GM19240 (cell line): ENCODE data around the gene ZNG1F.
"Not testable (repeated sequence)": the region's sequence is repeated elsewhere in the genome, so short reads cannot be mapped to it uniquely, and the experiment has no call there.

Experiments
- DNase-seq: peaks from one replicate; pipeline ENCODE4 v3.0.0; 2011; ENCODE audit warnings: low spot score; ENCODE audit not compliant: insufficient read length

The ZNG1F gene

GRCh38 chr9:41087157-41087780 lies 101.8 kb downstream of the ZNG1F start:
- not testable (repeated sequence) for DNase-seq

- not testable (repeated sequence) for DNase-seq
These were observed 102.4 kb downstream of the ZNG1F start for GRCh38 chr9:41086685-41087084.

DNA sequence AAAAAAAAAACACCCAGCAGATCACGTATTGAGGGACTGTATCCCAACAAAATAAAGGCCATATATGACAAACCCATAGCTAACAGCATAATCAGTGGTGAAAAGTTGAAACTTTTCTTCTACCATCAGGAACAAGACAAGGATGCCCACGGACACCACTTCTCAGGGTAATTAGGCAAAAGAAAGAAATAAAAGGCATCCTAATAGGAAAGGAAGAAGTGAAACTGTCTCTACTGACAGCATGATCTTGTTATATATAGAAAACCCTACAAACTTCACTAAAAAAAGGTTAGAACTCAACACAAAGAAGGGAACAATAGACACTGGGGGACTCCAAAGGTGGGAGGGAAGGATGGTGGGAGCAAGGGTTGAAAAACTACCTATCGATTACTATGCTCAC lies 102.9 kb downstream of the ZNG1F start:
- DNase-seq: not testable (repeated sequence)

- not testable (repeated sequence) for DNase-seq
These were observed 106.8 kb downstream of the ZNG1F start for GRCh38 chr9:41082358-41082757.
